Testis (tissue), 2 donors: ENCODE results near the gene CCDC7.

ENCODE experiments used
- POLR2A ChIP-seq: fragments of 450-650 bp; IDR thresholded peaks from one replicate; pipeline ENCODE4 v1.6.1; 2017; ENCODE audit warnings: antibody characterized with exemption, mild to moderate bottlenecking, moderate library complexity
- TF ChIP-seq, protein P1 (sequence below), 3 experiments: fragments of 450-650 bp in 2 of 3; fragments of 200-600 bp in 1 of 3; sonication (generic) in 1 of 3; IDR thresholded peaks; one replicate each; pipeline ENCODE4 v1.5.1; 2016 to 2019; ENCODE audit warnings: antibody characterized with exemption in 3 of 3, mild to moderate bottlenecking in 2 of 3, moderate library complexity in 1 of 3

DNA sequence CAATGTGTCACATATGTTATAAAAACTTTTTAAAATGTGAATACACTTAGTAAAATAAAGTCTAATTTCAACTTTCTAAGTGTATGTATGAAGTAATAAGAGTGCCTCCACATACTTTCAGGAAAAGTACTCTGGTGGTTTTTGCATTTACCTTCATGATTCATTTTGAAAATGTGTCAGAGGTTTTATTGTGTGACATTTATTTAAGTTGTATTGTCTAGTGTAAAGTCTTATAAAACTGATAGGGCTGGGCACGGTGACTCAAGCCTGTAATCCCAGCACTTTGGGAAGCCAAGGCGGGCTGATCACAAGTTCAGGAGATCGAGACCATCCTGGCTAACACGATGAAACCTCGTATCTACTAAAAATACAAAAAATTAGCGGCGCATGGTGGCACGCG is 285.6 kb downstream of the CCDC7 start:
- no peak for TF ChIP-seq POLR2A
- TF ChIP-seq, protein P1, sequence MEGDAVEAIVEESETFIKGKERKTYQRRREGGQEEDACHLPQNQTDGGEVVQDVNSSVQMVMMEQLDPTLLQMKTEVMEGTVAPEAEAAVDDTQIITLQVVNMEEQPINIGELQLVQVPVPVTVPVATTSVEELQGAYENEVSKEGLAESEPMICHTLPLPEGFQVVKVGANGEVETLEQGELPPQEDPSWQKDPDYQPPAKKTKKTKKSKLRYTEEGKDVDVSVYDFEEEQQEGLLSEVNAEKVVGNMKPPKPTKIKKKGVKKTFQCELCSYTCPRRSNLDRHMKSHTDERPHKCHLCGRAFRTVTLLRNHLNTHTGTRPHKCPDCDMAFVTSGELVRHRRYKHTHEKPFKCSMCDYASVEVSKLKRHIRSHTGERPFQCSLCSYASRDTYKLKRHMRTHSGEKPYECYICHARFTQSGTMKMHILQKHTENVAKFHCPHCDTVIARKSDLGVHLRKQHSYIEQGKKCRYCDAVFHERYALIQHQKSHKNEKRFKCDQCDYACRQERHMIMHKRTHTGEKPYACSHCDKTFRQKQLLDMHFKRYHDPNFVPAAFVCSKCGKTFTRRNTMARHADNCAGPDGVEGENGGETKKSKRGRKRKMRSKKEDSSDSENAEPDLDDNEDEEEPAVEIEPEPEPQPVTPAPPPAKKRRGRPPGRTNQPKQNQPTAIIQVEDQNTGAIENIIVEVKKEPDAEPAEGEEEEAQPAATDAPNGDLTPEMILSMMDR (IDR thresholded peaks at IDR 0.05): no peak
